ENCODE measurements around the gene ICE1. TPM values are rescaled to one million over a fixed set of nuclear protein-coding genes. Genes with fewer than 3 reads are reported as not detected.

The ICE1 gene
- total RNA-seq, 2 experiments from 2014 or later: 37.6 to 39.1 TPM

DNA sequence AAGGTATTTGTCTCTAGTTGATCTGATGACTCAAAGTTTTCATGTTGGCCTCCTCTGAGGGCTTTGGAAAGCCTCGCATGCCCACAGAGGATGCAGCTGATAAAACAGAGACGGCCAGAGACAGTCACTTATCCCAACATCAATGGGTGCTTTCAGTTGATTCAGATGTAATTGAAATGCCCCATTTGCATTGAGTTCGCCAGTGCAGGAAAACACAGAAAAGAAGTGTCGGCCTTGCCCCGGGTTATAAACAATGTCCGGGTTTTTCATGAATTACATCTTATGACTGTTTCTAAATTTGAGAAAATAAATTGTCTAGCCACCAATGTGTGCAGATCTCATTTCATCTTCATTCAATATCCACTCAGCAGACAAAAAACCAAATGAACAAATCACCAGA, 42.2 kb upstream of the ICE1 start:
- Mint-ChIP-seq H3K27me3 (no peaks in the 10 kb centered on the region), H3K36me3 (ENCODE audit: low read depth) (no peaks in the 10 kb centered on the region), H3K9me3 (no peaks in the 10 kb centered on the region), H3K27ac (no peak overlapping the region), H3K4me1 (ENCODE audit: low read depth) (no peaks in the 10 kb centered on the region), H3K4me3 (no peak overlapping the region)
- DNase-seq (no peak), ATAC-seq (ENCODE audit: poor library complexity) (no peak)
- Histone ChIP-seq H3K9me3 (ENCODE audit: control insufficient read depth in 1 of 2, insufficient read depth in 1 of 2, low read length in 2 of 2) (peaks cover 0 to 5% of the 10 kb centered on the region in 2 experiments), H3K27ac (ENCODE audit: low read depth in 1 of 2, low read length in 2 of 2) (no peak overlapping the region), H3K36me3 (ENCODE audit: insufficient read depth, low read length) (no peaks in the 10 kb centered on the region), H3K4me3 (ENCODE audit: low read length) (no peak overlapping the region), H3K4me1 (ENCODE audit: insufficient read depth, low read length) (no peaks in the 10 kb centered on the region), H3K27me3 (ENCODE audit: control insufficient read depth in 1 of 2, insufficient read depth in 2 of 2, low read length in 2 of 2) (no peaks in the 10 kb centered on the region)
- no peak for TF ChIP-seq CTCF (IDR thresholded peaks at IDR 0.05)
- POLR2A ChIA-PET: no interaction called here
- intact Hi-C loops (cut with DNase I, micrococcal nuclease): no loop called here
- CTCF ChIA-PET: no interaction called here

DNA sequence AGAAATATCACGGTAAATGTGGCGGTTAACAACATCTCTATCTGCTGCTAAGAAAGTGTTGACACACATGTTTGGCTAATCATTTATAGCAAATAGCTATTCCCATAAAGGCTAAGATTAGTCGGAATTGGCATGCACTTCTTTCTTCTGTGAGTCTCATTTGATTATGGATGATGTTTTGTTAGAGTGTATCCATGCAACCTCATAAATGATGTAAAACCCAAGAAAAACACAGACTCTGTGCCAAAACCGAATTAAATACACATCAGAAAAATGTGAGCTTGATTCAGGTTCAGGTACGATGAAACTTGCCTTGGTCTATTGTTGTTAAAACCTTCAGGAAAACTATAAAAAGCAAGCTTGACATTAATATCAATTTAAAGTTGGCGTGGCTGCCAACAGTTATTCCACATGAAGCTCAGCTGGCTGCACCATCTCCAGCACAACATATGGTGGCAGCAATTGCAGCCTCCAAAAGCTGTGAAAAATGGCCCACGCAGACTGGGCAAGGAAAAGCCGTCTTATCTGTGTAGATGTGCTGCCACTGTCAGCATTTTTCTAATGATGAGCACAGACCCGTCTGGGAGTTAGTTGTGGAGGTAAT, 41.1 kb upstream of the ICE1 start:
- no peaks in the 10 kb centered on the region for H3K4me1 Mint-ChIP-seq (ENCODE audit: low read depth)
- no peaks in the 10 kb centered on the region for H3K27me3 Mint-ChIP-seq
- H3K36me3 ChIP-seq (ENCODE audit: insufficient read depth, low read length): no peaks in the 10 kb centered on the region
- no peak overlapping the region for H3K4me3 Mint-ChIP-seq
- CTCF ChIA-PET: no interaction called here
- intact Hi-C loops (cut with DNase I, micrococcal nuclease): no loop called here
- H3K4me3 ChIP-seq (ENCODE audit: low read length): no peak overlapping the region
- no peaks in the 10 kb centered on the region for H3K36me3 Mint-ChIP-seq (ENCODE audit: low read depth)
- no peaks in the 10 kb centered on the region for H3K9me3 Mint-ChIP-seq
- H3K27me3 ChIP-seq (ENCODE audit: control insufficient read depth in 1 of 2, insufficient read depth in 2 of 2, low read length in 2 of 2): no peaks in the 10 kb centered on the region
- DNase-seq (no peak), ATAC-seq (ENCODE audit: poor library complexity) (no peak)
- POLR2A ChIA-PET: no interaction called here
- no peak overlapping the region for H3K27ac ChIP-seq (ENCODE audit: low read depth in 1 of 2, low read length in 2 of 2)
- peaks cover 0 to under 1% of the 10 kb centered on the region in 2 experiments for H3K9me3 ChIP-seq (ENCODE audit: control insufficient read depth in 1 of 2, insufficient read depth in 1 of 2, low read length in 2 of 2)
- no peak for TF ChIP-seq CTCF (IDR thresholded peaks at IDR 0.05)
- H3K27ac Mint-ChIP-seq: no peak overlapping the region
- no peaks in the 10 kb centered on the region for H3K4me1 ChIP-seq (ENCODE audit: insufficient read depth, low read length)

GRCh38 chr5:5383461-5383860, 39.0 kb upstream of the ICE1 start:
- Histone ChIP-seq H3K4me1 (ENCODE audit: insufficient read depth, low read length) (no peaks in the 10 kb centered on the region), H3K9me3 (ENCODE audit: control insufficient read depth in 1 of 2, insufficient read depth in 1 of 2, low read length in 2 of 2) (no peaks in the 10 kb centered on the region), H3K27ac (ENCODE audit: low read depth in 1 of 2, low read length in 2 of 2) (no peak overlapping the region), H3K27me3 (ENCODE audit: control insufficient read depth in 1 of 2, insufficient read depth in 2 of 2, low read length in 2 of 2) (no peaks in the 10 kb centered on the region), H3K4me3 (ENCODE audit: low read length) (no peak overlapping the region), H3K36me3 (ENCODE audit: insufficient read depth, low read length) (no peaks in the 10 kb centered on the region)
- H3K27me3 Mint-ChIP-seq: no peaks in the 10 kb centered on the region
- ATAC-seq (ENCODE audit: poor library complexity) (no peak), DNase-seq (no peak)
- H3K36me3 Mint-ChIP-seq (ENCODE audit: low read depth): no peaks in the 10 kb centered on the region
- H3K27ac Mint-ChIP-seq: no peak overlapping the region
- intact Hi-C loops (cut with DNase I, micrococcal nuclease): no loop called here
- TF ChIP-seq CTCF (IDR thresholded peaks at IDR 0.05): no peak
- ChIA-PET POLR2A (no interaction called here), CTCF (no interaction called here)
- no peaks in the 10 kb centered on the region for H3K9me3 Mint-ChIP-seq
- no peaks in the 10 kb centered on the region for H3K4me1 Mint-ChIP-seq (ENCODE audit: low read depth)
- no peak overlapping the region for H3K4me3 Mint-ChIP-seq

All from CD4-positive, alpha-beta T cell (primary cell).